Right ventricle myocardium superior (tissue), 1 donor: ENCODE data around the gene KRTAP5-1. TPM values are rescaled to one million over a fixed set of nuclear protein-coding genes. Genes with fewer than 3 reads are reported as not detected.
A peak's percentile ranks its signal among the peaks of the same experiment; 100 is the strongest.

Experiments used
- ATAC-seq: fragments of 200-7000 bp; cut with Tn5 transposase; one replicate; pipeline ENCODE4 v1.9.1; 2020; ENCODE audit warnings: mild to moderate bottlenecking; ENCODE audit not compliant: poor library complexity
- DNase-seq: peaks from one replicate; pipeline ENCODE4 v3.0.0-alpha.2; 2020
- intact Hi-C: fragments of 100-400 bp; cut with DNase I; formaldehyde crosslinking; loops from one replicate; pipeline ENCODE4 v1.11.2; 2022
- total RNA-seq: library from RNA; stranded (reverse); fragmentation: NEBNext Ultra II Directional; extraction: Animal tissue kit (Norgen Biotek cat#: 25700); gene quantifications from one replicate; pipeline ENCODE4 v1.2.1, GENCODE V29; 2021
- donor health status: DM: no; HTN: yes; CAD: no; lungs with severe emphysema.

Gene KRTAP5-1
- total RNA-seq, 1 donor from 2014 or later = not detected

- no peak for ATAC-seq
- no peak for DNase-seq
- intact Hi-C loops = no loop called here
These were observed 19.7 kb downstream of the KRTAP5-1 start for GRCh38 chr11:1565173-1565903.

GRCh38 chr11:1564535-1565172, 20.4 kb downstream of the KRTAP5-1 start:
- ATAC-seq = peak; percentile 43
- peak; percentile 77 for DNase-seq
- intact Hi-C loops = no loop called here

- intact Hi-C loops = no loop called here
- ATAC-seq (no peak), DNase-seq (no peak)
These were observed 21.2 kb downstream of the KRTAP5-1 start for GRCh38 chr11:1563697-1564534.

GRCh38 chr11:1563149-1563638, 21.9 kb downstream of the KRTAP5-1 start:
- ATAC-seq (no peak), DNase-seq (no peak)
- intact Hi-C loops = no loop called here

GRCh38 chr11:1562469-1563148, 22.5 kb downstream of the KRTAP5-1 start:
- DNase-seq (no peak), ATAC-seq (no peak)
- intact Hi-C loops = no loop called here

- ATAC-seq (no peak), DNase-seq (no peak)
- intact Hi-C loops = no loop called here
These were observed 23.1 kb downstream of the KRTAP5-1 start for GRCh38 chr11:1561955-1562354.

- ATAC-seq (no peak), DNase-seq (no peak)
- intact Hi-C loops = no loop called here
These were observed 23.8 kb downstream of the KRTAP5-1 start for GRCh38 chr11:1561266-1561665.

GRCh38 chr11:1560649-1561251, 24.3 kb downstream of the KRTAP5-1 start:
- no peak for ATAC-seq
- DNase-seq = no peak
- intact Hi-C loops = no loop called here

- ATAC-seq = no peak
These were observed 25.0 kb downstream of the KRTAP5-1 start for GRCh38 chr11:1560002-1560648.

GRCh38 chr11:1559111-1559951, 25.8 kb downstream of the KRTAP5-1 start:
- ATAC-seq = peak; percentile 91
- DNase-seq = peak; percentile 95
- intact Hi-C loops = no loop called here

More at GRCh38 chr11:1560002-1560648, 25.0 kb downstream of the KRTAP5-1 start:
- intact Hi-C loops = no loop called here
- DNase-seq = no peak

- DNase-seq = peak; percentile 37
- intact Hi-C loops = no loop called here
These were observed 26.3 kb downstream of the KRTAP5-1 start for GRCh38 chr11:1558775-1559110.

GRCh38 chr11:1557904-1558774, 26.9 kb downstream of the KRTAP5-1 start:
- intact Hi-C loops = no loop called here
- ATAC-seq = peak; percentile 52

More at GRCh38 chr11:1558775-1559110, 26.3 kb downstream of the KRTAP5-1 start:
- ATAC-seq = no peak

GRCh38 chr11:1557051-1557884, 27.8 kb downstream of the KRTAP5-1 start:
- peak; percentile 36 for DNase-seq
- intact Hi-C loops = no loop called here
- ATAC-seq = no peak

More at GRCh38 chr11:1557904-1558774, 26.9 kb downstream of the KRTAP5-1 start:
- peak; percentile 67 for DNase-seq

- intact Hi-C loops = no loop called here
- DNase-seq = no peak
- ATAC-seq = no peak
These were observed 28.7 kb downstream of the KRTAP5-1 start for GRCh38 chr11:1556278-1556902.

GRCh38 chr11:1555713-1556153, 29.4 kb downstream of the KRTAP5-1 start:
- ATAC-seq (no peak), DNase-seq (no peak)
- intact Hi-C loops = no loop called here
